GM23338 (cell line): ENCODE measurements around the gene CLEC4G. TPM values are rescaled to one million over a fixed set of nuclear protein-coding genes. Genes with fewer than 3 reads are reported as not detected.
"Not testable (repeated sequence)": the region's sequence is repeated elsewhere in the genome, so short reads cannot be mapped to it uniquely, and the experiment has no call there.

Source experiments
- ATAC-seq: fragments of 200-7000 bp; cut with Tn5 transposase; 3 replicates; pipeline ENCODE4 v1.9.1; 2020
- DNase-seq: peaks from one replicate; pipeline ENCODE4 v3.0.0-alpha.2; 2015; ENCODE audit warnings: low spot score
- H2AFZ ChIP-seq: fragments of 200-600 bp; sonication (generic); 2 replicates; pipeline ENCODE4 v1.8.0; 2016; ENCODE audit warnings: antibody characterized with exemption, mild to moderate bottlenecking, moderate library complexity
- H3F3A ChIP-seq: fragments of 200-600 bp; sonication (generic); replicated peaks from 2 replicates; pipeline ENCODE4 v1.8.0; 2017; ENCODE audit warnings: antibody characterized with exemption, mixed run types, low read depth
- H3K27ac ChIP-seq: fragments of 200-600 bp; sonication (generic); 2 replicates; pipeline ENCODE4 v1.6.1; 2016; ENCODE audit warnings: low read depth
- H3K27me3 ChIP-seq: fragments of 200-600 bp; sonication (generic); 2 replicates; pipeline ENCODE4 v1.8.0; 2016; ENCODE audit warnings: mild to moderate bottlenecking, mixed run types, moderate library complexity; ENCODE audit not compliant: insufficient read depth
- H3K36me3 ChIP-seq: fragments of 200-600 bp; sonication (generic); 2 replicates; pipeline ENCODE4 v1.8.0; 2016; ENCODE audit warnings: mild to moderate bottlenecking; ENCODE audit not compliant: insufficient read depth
- H3K4me1 ChIP-seq: fragments of 200-600 bp; sonication (generic); 2 replicates; pipeline ENCODE4 v1.8.0; 2016; ENCODE audit warnings: mild to moderate bottlenecking, moderate library complexity; ENCODE audit not compliant: insufficient read depth
- H3K4me2 ChIP-seq: fragments of 200-600 bp; sonication (generic); 2 replicates; pipeline ENCODE4 v1.7.1; 2017; ENCODE audit warnings: mixed run types
- H3K4me3 ChIP-seq: fragments of 200-600 bp; sonication (generic); 2 replicates; pipeline ENCODE4 v1.6.1; 2016; ENCODE audit warnings: mixed run types
- H3K79me2 ChIP-seq: fragments of 200-600 bp; sonication (generic); replicated peaks from 2 replicates; pipeline ENCODE4 v1.8.0; 2017; ENCODE audit warnings: mild to moderate bottlenecking; ENCODE audit not compliant: insufficient read depth
- H3K9me2 ChIP-seq: fragments of 200-600 bp; sonication (generic); 2 replicates; pipeline ENCODE4 v1.8.0; 2017; ENCODE audit not compliant: insufficient read depth
- H4K20me1 ChIP-seq: fragments of 200-600 bp; sonication (generic); replicated peaks from 2 replicates; pipeline ENCODE4 v1.8.0; 2017; ENCODE audit warnings: mild to moderate bottlenecking; ENCODE audit not compliant: insufficient read depth
- H3K27ac Mint-ChIP-seq: 2 replicates; pipeline ENCODE4 v1.8.0; 2020; ENCODE audit warnings: inconsistent platforms, mild to moderate bottlenecking, moderate library complexity, mixed read lengths
- H3K27me3 Mint-ChIP-seq: 3 replicates; pipeline ENCODE4 v1.8.0; 2022; ENCODE audit warnings: low read depth, mild to moderate bottlenecking, moderate library complexity, mixed read lengths, inconsistent platforms; ENCODE audit not compliant: insufficient read depth, poor library complexity
- H3K36me3 Mint-ChIP-seq: 3 replicates; pipeline ENCODE4 v1.8.0; 2021; ENCODE audit warnings: low read depth, mild to moderate bottlenecking, inconsistent platforms, moderate library complexity, mixed read lengths
- H3K4me1 Mint-ChIP-seq: 3 replicates; pipeline ENCODE4 v1.8.0; 2020; ENCODE audit warnings: mild to moderate bottlenecking, inconsistent platforms, mixed read lengths
- H3K4me3 Mint-ChIP-seq: 3 replicates; pipeline ENCODE4 v1.8.0; 2021; ENCODE audit warnings: moderate library complexity, mild to moderate bottlenecking, inconsistent platforms, mixed read lengths
- H3K9me3 Mint-ChIP-seq: 3 replicates; pipeline ENCODE4 v1.8.0; 2020; ENCODE audit warnings: moderate library complexity, mild to moderate bottlenecking, inconsistent platforms, mixed read lengths
- CREB1 ChIP-seq: fragments of 250-450 bp; sonication (Bioruptor Pico); IDR thresholded peaks from 2 replicates; pipeline ENCODE4 v1.5.0; 2020; ENCODE audit warnings: low read depth, mild to moderate bottlenecking, moderate library complexity
- CTCF ChIP-seq, 2 experiments: fragments of 200-600 bp in 1 of 2; sonication (generic) in 1 of 2; conservative IDR thresholded peaks; 2 replicates each; pipeline versions ENCODE4 v1.5.1 to v1.6.1; 2016 to 2017; ENCODE audit warnings: antibody characterized with exemption in 2 of 2, low read depth in 2 of 2, mild to moderate bottlenecking in 2 of 2, moderate library complexity in 1 of 2
- JUNB ChIP-seq: IDR thresholded peaks from one replicate; pipeline ENCODE4 v1.6.1; 2016; ENCODE audit warnings: antibody characterized with exemption; ENCODE audit not compliant: unreplicated experiment
- NANOG ChIP-seq: IDR thresholded peaks from 2 replicates; pipeline ENCODE4 v1.6.1; 2016; ENCODE audit warnings: antibody characterized with exemption, borderline replicate concordance
- STAT1 ChIP-seq: IDR thresholded peaks from one replicate; pipeline ENCODE4 v1.6.1; 2016; ENCODE audit warnings: antibody characterized with exemption; ENCODE audit not compliant: unreplicated experiment
- ZNF114 ChIP-seq: fragments of 250-450 bp; sonication (Bioruptor Pico); IDR thresholded peaks from 2 replicates; pipeline ENCODE4 v1.5.0; 2020; ENCODE audit warnings: mild to moderate bottlenecking, moderate library complexity
- ZNF462 ChIP-seq: fragments of 250-450 bp; sonication (Bioruptor Pico); IDR thresholded peaks from 2 replicates; pipeline ENCODE4 v1.5.0; 2020; ENCODE audit warnings: mild to moderate bottlenecking, moderate library complexity
- polyA plus RNA-seq: library from polyadenylated mRNA; unstranded; fragments of >200 nt; fragmentation: Nextera tagmentation; extraction: Ambion mirVana; gene quantifications from 2 replicates; pipeline ENCODE4 v1.2.1, GENCODE V29; 2016
- total RNA-seq: library from RNA; depleted of rRNA; stranded (reverse); fragments of >200 nt; shearing (Covaris generic); gene quantifications from 2 replicates; pipeline ENCODE4 v1.2.3, GENCODE V29; 2014
- TF ChIP-seq, protein P1 (sequence below): IDR thresholded peaks from one replicate; pipeline ENCODE4 v1.6.1; 2018; ENCODE audit warnings: antibody characterized with exemption; ENCODE audit not compliant: unreplicated experiment

CLEC4G gene
- total and polyA plus RNA-seq, 2 experiments from 2014 or later, result 0.52 to 0.65 TPM

DNA sequence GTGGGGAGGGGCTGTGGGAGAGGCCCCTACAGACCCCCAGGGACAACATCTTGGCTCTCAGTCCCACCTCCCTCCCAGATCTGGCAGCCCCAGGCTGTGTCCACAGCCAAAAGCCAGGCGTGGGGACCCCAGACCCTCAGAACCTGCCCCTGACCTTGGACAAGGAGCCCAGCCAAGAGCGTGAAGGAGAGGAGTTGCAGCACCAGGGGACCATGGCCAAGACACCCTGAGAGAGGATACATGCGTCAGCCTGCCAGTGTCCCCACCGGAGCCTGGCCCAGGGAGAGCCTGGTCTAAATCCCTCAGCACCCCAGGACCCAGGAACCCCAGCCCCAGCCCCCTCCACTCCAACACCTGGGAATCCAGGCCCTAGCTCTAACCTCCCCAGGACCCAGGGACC lies 14.4 kb upstream of the CLEC4G start:
- H3K79me2 ChIP-seq, DNase-seq, ATAC-seq, H3K9me2 ChIP-seq, H3F3A ChIP-seq, H3K27ac ChIP-seq, H3K36me3 Mint-ChIP-seq, H4K20me1 ChIP-seq, H3K4me2 ChIP-seq, H3K27me3 Mint-ChIP-seq, H3K27me3 ChIP-seq, H3K4me3 Mint-ChIP-seq, H3K27ac Mint-ChIP-seq, H2AFZ ChIP-seq, H3K4me3 ChIP-seq, H3K36me3 ChIP-seq: not testable (repeated sequence)
- peaks cover 16% of the 10 kb centered on the region for H3K9me3 Mint-ChIP-seq
- peaks cover 20% of the 10 kb centered on the region for H3K4me1 Mint-ChIP-seq
- peaks cover 12% of the 10 kb centered on the region; the same call in 1 of the 2 replicates for H3K4me1 ChIP-seq

- ATAC-seq (no peak), DNase-seq (no peak)
- Histone ChIP-seq H3K27me3 (no peaks in the 10 kb centered on the region), H3F3A (no peaks in the 10 kb centered on the region), H2AFZ (no peak overlapping the region), H3K4me1 (peaks cover 12% of the 10 kb centered on the region; the same call in 1 of the 2 replicates), H4K20me1 (no peaks in the 10 kb centered on the region), H3K9me2 (0 out of 2 replicates have a peak, but pooled peaks cover 2% of the 10 kb centered on the region), H3K27ac (no peak overlapping the region), H3K36me3 (no peaks in the 10 kb centered on the region), H3K4me2 (no peak overlapping the region), H3K79me2 (no peaks in the 10 kb centered on the region), H3K4me3 (no peak overlapping the region)
- Mint-ChIP-seq H3K4me1 (peaks cover 18% of the 10 kb centered on the region), H3K36me3 (peaks cover 4% of the 10 kb centered on the region; the same call in 2 of the 3 replicates), H3K9me3 (peaks cover 7% of the 10 kb centered on the region), H3K27ac (no peak overlapping the region), H3K4me3 (no peak overlapping the region), H3K27me3 (peaks cover 9% of the 10 kb centered on the region)
- no peak for TF ChIP-seq ZNF462
- no peak for TF ChIP-seq CREB1 (CRISPR knock-in tag)
- no peak for TF ChIP-seq STAT1
- TF ChIP-seq, protein P1, sequence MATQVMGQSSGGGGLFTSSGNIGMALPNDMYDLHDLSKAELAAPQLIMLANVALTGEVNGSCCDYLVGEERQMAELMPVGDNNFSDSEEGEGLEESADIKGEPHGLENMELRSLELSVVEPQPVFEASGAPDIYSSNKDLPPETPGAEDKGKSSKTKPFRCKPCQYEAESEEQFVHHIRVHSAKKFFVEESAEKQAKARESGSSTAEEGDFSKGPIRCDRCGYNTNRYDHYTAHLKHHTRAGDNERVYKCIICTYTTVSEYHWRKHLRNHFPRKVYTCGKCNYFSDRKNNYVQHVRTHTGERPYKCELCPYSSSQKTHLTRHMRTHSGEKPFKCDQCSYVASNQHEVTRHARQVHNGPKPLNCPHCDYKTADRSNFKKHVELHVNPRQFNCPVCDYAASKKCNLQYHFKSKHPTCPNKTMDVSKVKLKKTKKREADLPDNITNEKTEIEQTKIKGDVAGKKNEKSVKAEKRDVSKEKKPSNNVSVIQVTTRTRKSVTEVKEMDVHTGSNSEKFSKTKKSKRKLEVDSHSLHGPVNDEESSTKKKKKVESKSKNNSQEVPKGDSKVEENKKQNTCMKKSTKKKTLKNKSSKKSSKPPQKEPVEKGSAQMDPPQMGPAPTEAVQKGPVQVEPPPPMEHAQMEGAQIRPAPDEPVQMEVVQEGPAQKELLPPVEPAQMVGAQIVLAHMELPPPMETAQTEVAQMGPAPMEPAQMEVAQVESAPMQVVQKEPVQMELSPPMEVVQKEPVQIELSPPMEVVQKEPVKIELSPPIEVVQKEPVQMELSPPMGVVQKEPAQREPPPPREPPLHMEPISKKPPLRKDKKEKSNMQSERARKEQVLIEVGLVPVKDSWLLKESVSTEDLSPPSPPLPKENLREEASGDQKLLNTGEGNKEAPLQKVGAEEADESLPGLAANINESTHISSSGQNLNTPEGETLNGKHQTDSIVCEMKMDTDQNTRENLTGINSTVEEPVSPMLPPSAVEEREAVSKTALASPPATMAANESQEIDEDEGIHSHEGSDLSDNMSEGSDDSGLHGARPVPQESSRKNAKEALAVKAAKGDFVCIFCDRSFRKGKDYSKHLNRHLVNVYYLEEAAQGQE, result no peak
- no peak for TF ChIP-seq JUNB
- TF ChIP-seq NANOG, result no peak
- TF ChIP-seq CTCF (conservative IDR thresholded peaks at IDR 0.05; ENCODE audit: low read depth in 2 of 2), result no peak
- no peak for TF ChIP-seq ZNF114
Measured at GRCh38 chr19:7744871-7745650, 13.2 kb upstream of the CLEC4G start.
